PC-3 (cell line): Measurements from ENCODE around the gene LAYN. TPM values are rescaled to one million over a fixed set of nuclear protein-coding genes. Genes with fewer than 3 reads are reported as not detected.

Experiments
- ATAC-seq: fragments of 200-7000 bp; cut with Tn5 transposase; 2 replicates; pipeline ENCODE4 v1.9.1; 2020; ENCODE audit warnings: mild to moderate bottlenecking, moderate library complexity
- BruUV-seq: library from RNA; stranded (reverse); fragments of 400-500 nt; replicated peaks from 2 replicates; lab custom pipeline; 2021; lab: Mats Ljungman, UMichigan
- CTCF ChIA-PET: fragments of 300-600 bp; sonication (Branson Sonifier 250); formaldehyde crosslinking; loops from one replicate; lab custom pipeline; 2022; ENCODE audit warnings: antibody characterized with exemption; lab: Charles Lee
- POLR2A ChIA-PET: fragments of 300-600 bp; sonication (Branson Sonifier 250); formaldehyde crosslinking; loops from one replicate; lab custom pipeline; 2022; ENCODE audit warnings: antibody characterized with exemption; ENCODE audit not compliant: unreplicated experiment; lab: Charles Lee
- DNase-seq: peaks from one replicate; pipeline ENCODE4 v3.0.0-alpha.2; 2015
- H2AFZ ChIP-seq: fragments of 300-600 bp; sonication (generic); 2 replicates; pipeline ENCODE4 v1.6.0; 2016; ENCODE audit warnings: antibody characterized with exemption, low read length
- H3F3A ChIP-seq: fragments of 300-600 bp; sonication (generic); one replicate; pipeline ENCODE4 v1.6.0; 2017; ENCODE audit warnings: antibody characterized with exemption, low read length, control low read depth, mild to moderate bottlenecking; ENCODE audit not compliant: unreplicated experiment
- H3K27ac ChIP-seq: fragments of 300-600 bp; sonication (generic); 2 replicates; pipeline ENCODE4 v1.5.1; 2016; ENCODE audit warnings: mild to moderate bottlenecking, low read length
- H3K27me3 ChIP-seq: fragments of 300-600 bp; sonication (generic); 2 replicates; pipeline ENCODE4 v1.6.1; 2016; ENCODE audit warnings: low read length, mixed read lengths
- H3K36me3 ChIP-seq: fragments of 300-600 bp; sonication (generic); 2 replicates; pipeline ENCODE4 v1.6.1; 2016; ENCODE audit warnings: low read depth, mixed run types, low read length, mixed read lengths
- H3K4me1 ChIP-seq: fragments of 300-600 bp; sonication (generic); 2 replicates; pipeline ENCODE4 v1.5.1; 2016; ENCODE audit warnings: low read length; ENCODE audit not compliant: insufficient read depth
- H3K4me2 ChIP-seq: fragments of 300-600 bp; sonication (generic); 2 replicates; pipeline ENCODE4 v1.6.0; 2016; ENCODE audit warnings: low read length
- H3K4me3 ChIP-seq: fragments of 300-600 bp; sonication (generic); 2 replicates; pipeline ENCODE4 v1.5.1; 2016; ENCODE audit warnings: mild to moderate bottlenecking, low read length, mixed read lengths
- H3K79me2 ChIP-seq: fragments of 300-600 bp; sonication (generic); 2 replicates; pipeline ENCODE4 v1.6.1; 2017; ENCODE audit warnings: low read length, mixed read lengths
- H3K9ac ChIP-seq: fragments of 300-600 bp; sonication (generic); 2 replicates; pipeline ENCODE4 v1.6.0; 2016; ENCODE audit warnings: mild to moderate bottlenecking, low read length
- H3K9me2 ChIP-seq: fragments of 300-600 bp; sonication (generic); replicated peaks from 2 replicates; pipeline ENCODE4 v1.6.1; 2016; ENCODE audit warnings: mixed run types, low read length, mixed read lengths
- H3K9me3 ChIP-seq: fragments of 300-600 bp; sonication (generic); 2 replicates; pipeline ENCODE4 v1.6.1; 2016; ENCODE audit warnings: low read length, mixed read lengths
- H4K20me1 ChIP-seq: fragments of 300-600 bp; sonication (generic); 2 replicates; pipeline ENCODE4 v1.6.1; 2016; ENCODE audit warnings: low read length, mixed read lengths
- EZH2phosphoT487 ChIP-seq: fragments of 300-600 bp; sonication (generic); IDR thresholded peaks from 2 replicates; pipeline ENCODE4 v1.6.1; 2018; ENCODE audit warnings: mild to moderate bottlenecking, antibody characterized with exemption, low read length, borderline replicate concordance
- intact Hi-C: fragments of 100-400 bp; cut with micrococcal nuclease; formaldehyde crosslinking; loops from 2 replicates; pipeline ENCODE4 v1.9.0; 2023
- microRNA-seq: library from miRNA; unstranded; fragments of <30 nt; microRNA quantifications from one replicate; pipeline ENCODE4 v1.1.0, GENCODE V29; 2020; ENCODE audit not compliant: unreplicated experiment
- total RNA-seq: library from RNA; depleted of rRNA; stranded (reverse); fragments of >200 nt; gene quantifications from 2 replicates; pipeline ENCODE4 v1.2.3, GENCODE V29; 2014; rRNA removed
- TF ChIP-seq, protein P1 (sequence below): fragments of 300-600 bp; sonication (generic); conservative IDR thresholded peaks from 2 replicates; pipeline ENCODE4 v1.5.1; 2017; ENCODE audit warnings: antibody characterized with exemption, low read depth, mild to moderate bottlenecking, low read length

LAYN gene
- total RNA-seq, 1 experiment from 2014 or later: 0.47 TPM

- no peak overlapping the region for H3K4me3 ChIP-seq
- H3K9me2 ChIP-seq: no peaks in the 10 kb centered on the region
- peaks cover 67% of the 10 kb centered on the region for H3K79me2 ChIP-seq
- TF ChIP-seq EZH2phosphoT487: no peak
- TF ChIP-seq, protein P1, sequence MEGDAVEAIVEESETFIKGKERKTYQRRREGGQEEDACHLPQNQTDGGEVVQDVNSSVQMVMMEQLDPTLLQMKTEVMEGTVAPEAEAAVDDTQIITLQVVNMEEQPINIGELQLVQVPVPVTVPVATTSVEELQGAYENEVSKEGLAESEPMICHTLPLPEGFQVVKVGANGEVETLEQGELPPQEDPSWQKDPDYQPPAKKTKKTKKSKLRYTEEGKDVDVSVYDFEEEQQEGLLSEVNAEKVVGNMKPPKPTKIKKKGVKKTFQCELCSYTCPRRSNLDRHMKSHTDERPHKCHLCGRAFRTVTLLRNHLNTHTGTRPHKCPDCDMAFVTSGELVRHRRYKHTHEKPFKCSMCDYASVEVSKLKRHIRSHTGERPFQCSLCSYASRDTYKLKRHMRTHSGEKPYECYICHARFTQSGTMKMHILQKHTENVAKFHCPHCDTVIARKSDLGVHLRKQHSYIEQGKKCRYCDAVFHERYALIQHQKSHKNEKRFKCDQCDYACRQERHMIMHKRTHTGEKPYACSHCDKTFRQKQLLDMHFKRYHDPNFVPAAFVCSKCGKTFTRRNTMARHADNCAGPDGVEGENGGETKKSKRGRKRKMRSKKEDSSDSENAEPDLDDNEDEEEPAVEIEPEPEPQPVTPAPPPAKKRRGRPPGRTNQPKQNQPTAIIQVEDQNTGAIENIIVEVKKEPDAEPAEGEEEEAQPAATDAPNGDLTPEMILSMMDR: no peak
- H3K4me1 ChIP-seq: peaks cover 13% of the 10 kb centered on the region
- no peaks in the 10 kb centered on the region for H3K36me3 ChIP-seq
- intact Hi-C loops: no loop called here
- ChIA-PET POLR2A (no interaction called here), CTCF (no interaction called here)
- no peak overlapping the region for H3K27ac ChIP-seq
- no TSS peak for BruUV-seq
- peaks cover 31% of the 10 kb centered on the region for H4K20me1 ChIP-seq
- no peak overlapping the region for H3K9ac ChIP-seq
- ATAC-seq (no peak), DNase-seq (no peak)
- no peak overlapping the region for H3K4me2 ChIP-seq
- no peak overlapping the region for H2AFZ ChIP-seq
- no peaks in the 10 kb centered on the region for H3K9me3 ChIP-seq
- H3K27me3 ChIP-seq: no peaks in the 10 kb centered on the region
- H3F3A ChIP-seq: no peaks in the 10 kb centered on the region
These were observed 67.2 kb downstream of the LAYN start for GRCh38 chr11:111607751-111608150.

Small RNA genes within 50 kb of the gene (microRNA-seq; reads per million reads assigned to microRNA genes)
- gene MIR34B (not detected), gene MIR34C (not detected)

Other genes with a start within 250 kb of the LAYN start
- 0.63 TPM in 1 of 2 replicates, not detected in the other for gene POU2AF3, start 242.2 kb upstream of the LAYN start, total RNA-seq
- gene POU2AF1, start 161.4 kb upstream of the LAYN start, total RNA-seq: not detected in 2 replicates
- gene BTG4, start 28.3 kb upstream of the LAYN start, total RNA-seq: not detected in 2 replicates
- gene HOATZ, start 25.9 kb upstream of the LAYN start, total RNA-seq: not detected in 2 replicates
- 8.6 and 9.0 TPM in 2 replicates for gene SIK2, start 61.7 kb downstream of the LAYN start, total RNA-seq
- 31.3 and 41.5 TPM in 2 replicates for gene PPP2R1B, start 225.7 kb downstream of the LAYN start, total RNA-seq